Mammary microvascular endothelial cell (primary cell): ENCODE data around the gene KARS1. TPM values are rescaled to one million over a fixed set of nuclear protein-coding genes. Genes with fewer than 3 reads are reported as not detected.

Experiments used
- total RNA-seq: library from RNA; depleted of rRNA; stranded (reverse); fragments of >200 nt; gene quantifications from 2 replicates; pipeline ENCODE4 v1.2.3, GENCODE V29; 2015

Gene KARS1
- 227 and 241 TPM in 2 replicates for total RNA-seq

GRCh38 chr16:75647492-75648264 is at the start of gene KARS1, which contains the start of gene TERF2IP:
Gene KARS1, minus strand, starts transcription at chr16:75647665. Its CDS starts 26 bp downstream, at chr16:75647639.
Gene TERF2IP, plus strand, starts transcription at chr16:75647773. Its CDS starts 110 bp downstream, at chr16:75647883.

GRCh38 chr16:75676909-75677308 is 29.4 kb upstream of the KARS1 start, which contains the start of gene CPHXL2:
Gene CPHXL2, minus strand, starts transcription at chr16:75677009. Its CDS starts 10 bp downstream, at chr16:75676999.

DNA sequence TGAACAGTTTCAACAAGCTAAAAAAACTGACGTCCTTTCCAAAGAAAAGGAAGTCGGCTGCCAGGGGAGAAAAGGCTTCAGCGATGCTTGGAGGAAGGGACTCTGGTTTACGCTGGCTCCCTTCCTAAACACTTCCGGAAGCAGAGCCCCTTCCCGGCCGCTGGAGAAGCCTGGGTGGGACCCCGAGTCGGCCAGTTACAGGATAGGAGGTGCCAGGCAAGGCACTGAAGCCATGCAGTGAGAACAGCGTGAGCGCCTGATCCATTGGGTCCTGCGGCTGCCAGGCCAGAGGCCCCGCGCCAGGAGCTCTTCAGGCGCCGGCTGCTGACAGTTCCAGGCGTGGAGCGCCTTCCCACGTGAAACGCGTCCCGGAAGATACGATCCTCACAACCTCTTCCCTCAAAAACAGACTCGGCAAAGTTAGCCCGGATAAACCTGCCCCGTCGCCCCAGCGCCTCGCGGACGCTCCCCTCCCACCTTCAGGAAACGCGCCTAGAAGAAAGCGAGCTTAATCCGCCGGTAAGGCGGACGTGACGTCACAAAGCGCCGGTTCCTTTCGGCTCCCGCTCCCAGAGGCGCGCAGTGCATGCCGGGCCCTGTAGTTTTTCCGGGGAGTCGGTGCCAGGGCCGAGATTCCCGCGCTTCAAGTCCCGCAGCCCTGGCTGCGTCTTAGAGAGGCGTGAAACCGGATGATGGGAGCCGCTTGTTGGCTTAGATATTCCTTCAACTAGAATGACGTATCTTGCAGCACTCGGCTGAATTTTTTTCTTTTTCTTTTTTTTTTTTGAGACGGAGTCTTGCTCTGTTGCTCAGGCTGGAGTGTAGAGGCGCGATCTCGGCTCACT is 24.5 kb downstream of the KARS1 start, which contains the start of gene ADAT1:
Gene ADAT1 (minus strand): TSS at position 521 of the 845 bp plus-strand sequence. CDS start 2,482 bp downstream, outside the sequence.

Other genes with a start within 250 kb of the KARS1 start
- 137 and 184 TPM in 2 replicates for gene CFDP1, start 214.2 kb downstream of the KARS1 start, total RNA-seq
- gene TMEM170A, start 183.0 kb downstream of the KARS1 start, total RNA-seq = 14.3 and 17.0 TPM in 2 replicates
- 0.20 and 0.44 TPM in 2 replicates for gene CHST6, start 152.2 kb downstream of the KARS1 start, total RNA-seq
- not detected in 2 replicates for gene CHST5, start 111.6 kb downstream of the KARS1 start, total RNA-seq
- gene TMEM231, start 91.4 kb downstream of the KARS1 start, total RNA-seq = 4.0 and 6.8 TPM in 2 replicates
- gene GABARAPL2, start 81.3 kb downstream of the KARS1 start, total RNA-seq = 49.1 and 49.8 TPM in 2 replicates
- 31.0 and 35.1 TPM in 2 replicates for gene ADAT1, start 24.4 kb downstream of the KARS1 start, total RNA-seq
- 43.9 and 52.0 TPM in 2 replicates for gene TERF2IP, start 108 bp upstream of the KARS1 start, total RNA-seq
- gene CPHXL2, start 29.3 kb upstream of the KARS1 start, total RNA-seq = not detected in 2 replicates
- gene DUXB, start 53.8 kb upstream of the KARS1 start, total RNA-seq = not detected in 2 replicates
- gene CPHXL, start 78.8 kb upstream of the KARS1 start, total RNA-seq = not detected in 2 replicates